Chondrocyte (in vitro differentiated cells): ENCODE measurements around the gene DENND4C. TPM values are rescaled to one million over a fixed set of nuclear protein-coding genes. Genes with fewer than 3 reads are reported as not detected.

ENCODE experiments used
- DNase-seq: peaks from one replicate; pipeline ENCODE4 v3.0.0; 2021; ENCODE audit warnings: mixed read lengths, low spot score
- H3K27ac Mint-ChIP-seq: one replicate; pipeline ENCODE4 v1.8.0; 2021; ENCODE audit warnings: mild to moderate bottlenecking, moderate library complexity, mixed read lengths; ENCODE audit not compliant: unreplicated experiment
- H3K27me3 Mint-ChIP-seq: 2 replicates; pipeline ENCODE4 v1.8.0; 2021; ENCODE audit warnings: low read depth, mixed read lengths
- H3K36me3 Mint-ChIP-seq: 2 replicates; pipeline ENCODE4 v1.8.0; 2021; ENCODE audit warnings: low read depth, mixed read lengths
- H3K4me1 Mint-ChIP-seq: 2 replicates; pipeline ENCODE4 v1.8.0; 2021; ENCODE audit warnings: low read depth, mild to moderate bottlenecking, mixed read lengths
- H3K4me3 Mint-ChIP-seq: one replicate; pipeline ENCODE4 v1.8.0; 2021; ENCODE audit warnings: mild to moderate bottlenecking, moderate library complexity, mixed read lengths; ENCODE audit not compliant: unreplicated experiment
- H3K9me3 Mint-ChIP-seq: 2 replicates; pipeline ENCODE4 v1.8.0; 2021; ENCODE audit warnings: low read depth, mixed read lengths
- CTCF ChIP-seq: fragments of 200-600 bp; sonication (generic); IDR thresholded peaks from 2 replicates; pipeline ENCODE4 v1.5.0; 2021; ENCODE audit warnings: antibody characterized with exemption, mild to moderate bottlenecking, moderate library complexity
- total RNA-seq: library from RNA; stranded (reverse); gene quantifications from 3 replicates; pipeline ENCODE4 v1.2.1, GENCODE V29; 2021

DENND4C gene
- total RNA-seq, 1 donor from 2014 or later, result 27.0 TPM

- no peaks in the 10 kb centered on the region for H3K9me3 Mint-ChIP-seq
- H3K27ac Mint-ChIP-seq, result no peak overlapping the region
- H3K36me3 Mint-ChIP-seq, result peaks cover 21% of the 10 kb centered on the region
- TF ChIP-seq CTCF, result no peak
- no peaks in the 10 kb centered on the region for H3K4me1 Mint-ChIP-seq
- no peak for DNase-seq
- no peak overlapping the region for H3K4me3 Mint-ChIP-seq
- H3K27me3 Mint-ChIP-seq, result no peaks in the 10 kb centered on the region
These were observed 105.7 kb downstream of the DENND4C start for GRCh38 chr9:19336166-19336565.

- H3K36me3 Mint-ChIP-seq, result peaks cover 27% of the 10 kb centered on the region
- no peak for TF ChIP-seq CTCF
These were observed 112.5 kb downstream of the DENND4C start for GRCh38 chr9:19342947-19343346.

GRCh38 chr9:19358701-19359100 lies 128.2 kb downstream of the DENND4C start:
- no peaks in the 10 kb centered on the region for H3K9me3 Mint-ChIP-seq
- no peak for DNase-seq
- no peaks in the 10 kb centered on the region for H3K27me3 Mint-ChIP-seq
- H3K4me1 Mint-ChIP-seq, result no peaks in the 10 kb centered on the region
- no peak for TF ChIP-seq CTCF
- H3K27ac Mint-ChIP-seq, result no peak overlapping the region
- no peak overlapping the region for H3K4me3 Mint-ChIP-seq
- peaks cover 26% of the 10 kb centered on the region for H3K36me3 Mint-ChIP-seq

More at GRCh38 chr9:19342947-19343346, 112.5 kb downstream of the DENND4C start:
- Mint-ChIP-seq H3K4me1 (no peaks in the 10 kb centered on the region), H3K4me3 (no peak overlapping the region), H3K9me3 (no peaks in the 10 kb centered on the region), H3K27ac (no peak overlapping the region), H3K27me3 (no peaks in the 10 kb centered on the region)
- no peak for DNase-seq

GRCh38 chr9:19369107-19369506 lies 138.6 kb downstream of the DENND4C start:
- DNase-seq, result no peak
- H3K4me1 Mint-ChIP-seq, result peaks cover 6% of the 10 kb centered on the region
- no peak overlapping the region for H3K27ac Mint-ChIP-seq
- H3K36me3 Mint-ChIP-seq, result peaks cover 9% of the 10 kb centered on the region
- H3K27me3 Mint-ChIP-seq, result no peaks in the 10 kb centered on the region
- TF ChIP-seq CTCF, result no peak
- H3K4me3 Mint-ChIP-seq, result no peak overlapping the region
- no peaks in the 10 kb centered on the region for H3K9me3 Mint-ChIP-seq

- Mint-ChIP-seq H3K36me3 (peaks cover 15% of the 10 kb centered on the region), H3K9me3 (no peaks in the 10 kb centered on the region)
- peak; percentile 67 for TF ChIP-seq CTCF
These were observed 141.4 kb downstream of the DENND4C start for GRCh38 chr9:19371942-19372341.

More at GRCh38 chr9:19371942-19372341, 141.4 kb downstream of the DENND4C start:
- no peak overlapping the region for H3K4me3 Mint-ChIP-seq
- peaks cover 23% of the 10 kb centered on the region for H3K4me1 Mint-ChIP-seq
- H3K27me3 Mint-ChIP-seq, result no peaks in the 10 kb centered on the region
- DNase-seq, result no peak
- peak overlapping the region; percentile 41 for H3K27ac Mint-ChIP-seq
